GM19025 (cell line): Measurements from ENCODE around the gene SKIL.

Experiments used
- ATAC-seq: cut with Tn5 transposase; IDR thresholded peaks from one replicate; pipeline ENCODE4 v1.9.1; 2021; ENCODE audit warnings: mild to moderate bottlenecking, low read depth, moderate library complexity; ENCODE audit not compliant: unreplicated experiment

The SKIL gene

GRCh38 chr3:170391108-170391507 is 33.6 kb downstream of the SKIL start:
- no peak for ATAC-seq

- ATAC-seq: no peak
These were observed 40.2 kb downstream of the SKIL start for GRCh38 chr3:170397685-170398084.

GRCh38 chr3:170405101-170405500 is 47.6 kb downstream of the SKIL start:
- no peak for ATAC-seq

GRCh38 chr3:170410428-170411029 is 53.0 kb downstream of the SKIL start:
- no peak for ATAC-seq

- ATAC-seq: no peak
These were observed 55.8 kb downstream of the SKIL start for GRCh38 chr3:170413291-170413690.

- no peak for ATAC-seq
These were observed 56.7 kb downstream of the SKIL start for GRCh38 chr3:170414202-170414663.

- no peak for ATAC-seq
These were observed 59.6 kb downstream of the SKIL start for GRCh38 chr3:170417090-170417489.

GRCh38 chr3:170418422-170419398 is 61.2 kb downstream of the SKIL start, which contains the start of gene CLDN11:
TSS of gene CLDN11 (plus strand) at chr3:170418868. CDS start at chr3:170419067, 199 bp downstream.
- ATAC-seq: no peak

GRCh38 chr3:170419557-170420087 is 62.1 kb downstream of the SKIL start:
- no peak for ATAC-seq

GRCh38 chr3:170420307-170420821 is 62.8 kb downstream of the SKIL start:
- ATAC-seq: no peak

GRCh38 chr3:170421111-170421641 is 63.7 kb downstream of the SKIL start:
- no peak for ATAC-seq

GRCh38 chr3:170421758-170422157 is 64.2 kb downstream of the SKIL start:
- no peak for ATAC-seq

GRCh38 chr3:170423001-170423615 is 65.6 kb downstream of the SKIL start:
- ATAC-seq: no peak

- ATAC-seq: no peak
These were observed 67.4 kb downstream of the SKIL start for GRCh38 chr3:170424879-170425278.

GRCh38 chr3:170425491-170426239 is 68.2 kb downstream of the SKIL start:
- no peak for ATAC-seq

GRCh38 chr3:170426240-170426797 is 68.8 kb downstream of the SKIL start:
- no peak for ATAC-seq

GRCh38 chr3:170428095-170428494 is 70.6 kb downstream of the SKIL start:
- ATAC-seq: no peak

- ATAC-seq: no peak
These were observed 71.5 kb downstream of the SKIL start for GRCh38 chr3:170429050-170429449.

GRCh38 chr3:170431054-170431453 is 73.5 kb downstream of the SKIL start:
- ATAC-seq: no peak
